DMS114 treated with DMSO at 0.1 percent for 48 hours (cell line): Measurements from ENCODE around the gene LMO3.
"Not testable (repeated sequence)": the region's sequence is repeated elsewhere in the genome, so short reads cannot be mapped to it uniquely, and the experiment has no call there.

Source experiments
- DNase-seq: peaks from one replicate; lab custom pipeline; 2025; ENCODE audit not compliant: unreplicated experiment; lab: John Stamatoyannopoulos, UW

The LMO3 gene

GRCh38 chr12:16553457-16553856 lies 52.5 kb downstream of the LMO3 start:
- no peak for DNase-seq

DNA sequence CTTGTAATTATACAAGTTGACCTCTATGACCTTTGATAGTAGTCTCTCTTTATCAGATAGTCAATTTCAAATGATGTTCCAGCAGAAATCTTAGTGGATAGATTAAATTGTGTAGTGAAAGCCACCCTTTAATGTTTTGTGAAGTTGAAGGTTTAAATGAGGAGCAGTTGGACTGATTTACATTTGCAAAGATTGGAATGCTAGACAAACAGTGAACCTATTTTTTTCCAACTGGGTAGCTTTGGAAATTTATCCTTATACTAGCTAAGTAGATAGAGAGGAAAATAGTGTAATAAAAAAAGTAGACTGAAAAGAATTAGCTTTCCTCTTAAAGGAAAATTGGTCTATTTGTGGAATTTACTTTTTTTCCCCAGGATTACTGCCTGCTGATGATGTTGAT lies 53.7 kb downstream of the LMO3 start:
- no peak for DNase-seq

GRCh38 chr12:16545836-16546235 lies 60.1 kb downstream of the LMO3 start:
- DNase-seq = no peak

DNA sequence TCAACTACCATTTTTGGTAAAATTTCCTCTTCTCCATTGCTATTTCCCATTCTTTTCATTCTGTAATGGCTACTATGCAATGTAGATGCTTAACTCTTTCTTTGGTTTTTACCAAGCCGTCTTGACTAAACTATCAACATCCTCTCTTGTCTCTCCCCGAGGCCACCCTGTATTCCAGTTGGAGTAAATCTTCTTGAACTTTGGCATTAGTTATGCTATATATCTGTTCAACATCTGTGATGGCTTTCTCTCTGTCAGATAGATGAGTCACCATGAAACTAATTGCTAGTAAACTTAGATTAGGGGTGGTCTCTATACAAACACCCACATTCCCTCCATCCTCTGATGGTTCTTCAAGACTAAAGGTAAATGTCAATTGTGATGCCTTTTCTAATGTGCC lies 63.4 kb downstream of the LMO3 start:
- DNase-seq = no peak

GRCh38 chr12:16537652-16538051 lies 68.3 kb downstream of the LMO3 start:
- DNase-seq = not testable (repeated sequence)

GRCh38 chr12:16531621-16532020 lies 74.3 kb downstream of the LMO3 start:
- no peak for DNase-seq

DNA sequence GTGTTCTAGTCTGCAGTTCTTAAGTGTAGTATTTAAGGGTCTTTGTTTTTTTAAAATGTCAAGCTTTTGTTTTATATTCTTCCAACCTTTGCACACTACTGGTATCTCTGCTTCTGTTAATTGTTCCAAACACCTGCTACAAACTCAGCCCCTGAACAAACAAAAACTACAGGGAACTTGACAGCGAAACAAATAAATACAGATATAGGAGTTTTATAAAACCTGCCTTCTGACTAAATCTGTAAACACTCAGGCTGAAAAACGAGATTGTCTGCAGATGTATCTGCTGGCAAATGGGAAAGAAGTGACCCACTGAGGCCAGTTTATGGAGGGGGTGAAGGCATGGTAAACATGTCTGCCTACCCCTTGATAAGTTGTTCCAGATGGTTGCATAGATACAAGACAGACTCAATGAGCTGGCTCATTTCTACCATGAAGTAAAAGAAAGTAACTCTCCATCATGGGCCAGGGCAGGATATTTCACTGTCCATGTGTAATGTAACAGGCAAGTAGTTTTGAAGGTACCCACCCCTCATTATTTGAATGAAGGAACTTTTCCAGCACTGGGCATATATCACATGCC lies 75.6 kb downstream of the LMO3 start:
- DNase-seq = no peak

GRCh38 chr12:16526693-16527092 lies 79.3 kb downstream of the LMO3 start:
- DNase-seq = no peak

GRCh38 chr12:16524378-16524777 lies 81.6 kb downstream of the LMO3 start:
- no peak for DNase-seq

- DNase-seq = no peak
Observed at GRCh38 chr12:16523951-16524331, 82.0 kb downstream of the LMO3 start.

DNA sequence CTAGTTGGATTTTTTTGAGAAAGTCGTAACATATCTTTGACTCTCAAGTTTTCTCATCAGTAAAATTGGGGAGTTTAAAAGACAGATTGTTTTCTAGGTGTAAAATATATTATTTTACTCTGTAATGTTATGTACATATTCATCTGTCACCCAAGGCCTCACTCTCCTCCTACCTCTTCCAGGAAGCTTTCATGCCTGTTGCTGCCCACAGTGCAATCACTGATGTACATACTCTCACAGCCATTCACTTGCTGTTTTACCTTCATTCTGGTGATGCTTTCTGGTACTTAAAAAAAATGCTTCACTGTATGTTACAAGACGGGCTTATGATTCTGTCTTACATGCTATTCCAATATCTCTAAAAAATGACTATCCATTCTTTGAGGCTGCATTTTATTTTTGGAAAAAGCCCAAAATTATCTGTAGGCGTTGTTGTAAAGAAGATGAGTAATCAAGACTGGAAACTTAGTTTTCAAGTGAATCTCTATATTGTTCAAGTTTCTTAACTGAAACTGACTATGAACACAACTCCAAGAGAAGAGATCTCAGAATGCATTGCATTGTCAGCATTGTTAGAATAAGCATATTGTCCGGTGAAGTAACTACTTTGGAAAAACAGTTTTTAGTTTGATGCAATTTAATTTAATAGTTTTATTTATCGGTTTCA lies 82.5 kb downstream of the LMO3 start:
- no peak for DNase-seq

- no peak for DNase-seq
Observed at GRCh38 chr12:16520328-16520727, 85.6 kb downstream of the LMO3 start.

DNA sequence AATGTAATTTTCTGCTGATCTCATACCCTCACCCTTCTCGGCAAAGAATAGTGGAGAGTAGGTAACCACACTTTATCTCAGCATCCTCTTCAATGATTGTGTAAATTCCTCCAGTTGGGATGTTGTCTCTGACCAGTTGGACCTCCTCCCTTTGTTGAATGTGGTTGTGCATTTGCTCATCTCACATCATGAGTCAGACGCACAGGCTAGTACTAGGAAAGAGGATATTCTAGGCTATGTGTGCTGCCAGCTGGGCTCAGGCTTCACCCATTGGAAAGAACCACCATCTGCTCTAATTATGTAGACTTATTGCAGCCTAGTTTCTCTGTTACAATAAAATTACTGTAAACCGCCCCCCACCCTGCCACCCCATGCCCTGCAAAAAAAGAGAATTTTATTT lies 90.3 kb downstream of the LMO3 start:
- no peak for DNase-seq

- DNase-seq = no peak
Observed at GRCh38 chr12:16513231-16513630, 92.7 kb downstream of the LMO3 start.

GRCh38 chr12:16509411-16509810 lies 96.6 kb downstream of the LMO3 start:
- DNase-seq = no peak

DNA sequence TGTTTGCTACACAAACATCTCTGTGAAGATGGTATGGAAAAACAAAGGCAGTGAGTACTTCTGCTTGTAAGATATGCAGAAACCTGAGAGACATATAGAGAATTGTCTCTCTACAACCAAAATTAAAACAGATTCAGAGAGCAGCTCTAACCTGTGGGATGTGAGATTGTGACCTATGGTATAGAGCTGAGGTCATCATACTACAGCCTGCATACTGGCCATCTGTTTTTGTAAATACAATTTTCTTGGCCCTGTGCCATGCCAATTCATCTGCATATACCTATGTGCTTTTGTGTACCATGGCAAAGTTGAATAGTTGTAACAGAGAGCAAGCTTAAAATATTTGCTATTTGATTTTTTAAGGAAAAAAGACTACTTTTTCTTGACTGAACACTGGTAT lies 99.6 kb downstream of the LMO3 start:
- no peak for DNase-seq

GRCh38 chr12:16504200-16504599 lies 101.8 kb downstream of the LMO3 start:
- no peak for DNase-seq

DNA sequence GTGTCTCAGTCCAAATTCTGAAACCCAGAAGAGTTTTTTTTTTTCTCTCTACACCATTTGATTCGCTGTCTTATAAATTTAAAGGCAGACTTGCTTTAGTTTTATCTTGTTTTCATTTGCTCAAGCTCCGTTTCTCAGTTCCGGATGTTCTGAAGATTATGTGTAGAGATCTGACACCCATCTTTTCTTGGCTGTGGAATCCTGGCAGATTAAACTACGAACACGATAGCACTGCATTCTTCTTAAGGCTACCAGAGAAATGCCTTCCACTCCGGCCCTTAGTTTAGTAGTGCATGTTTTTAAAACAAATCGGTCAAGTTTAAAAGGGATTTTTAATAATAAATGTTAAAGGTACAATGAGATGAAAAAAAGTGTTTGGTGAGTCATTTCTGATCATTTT lies 106.4 kb downstream of the LMO3 start:
- DNase-seq = no peak
